Activated CD8-positive, alpha-beta memory T cell treated with anti-CD3 and anti-CD28 coated beads, Interleukin-2, amount 10 ng/mL, durations not matched to agents 7 days and 5 days (primary cell): ENCODE measurements around the gene CIAO2A. TPM values are rescaled to one million over a fixed set of nuclear protein-coding genes. Genes with fewer than 3 reads are reported as not detected.

ENCODE experiments used
- total RNA-seq, 2 experiments: library from RNA; stranded (reverse); gene quantifications; one replicate each; pipeline ENCODE4 v1.2.3, GENCODE V29; 2021

The CIAO2A gene
- total RNA-seq, 2 experiments from 2014 or later = 66.4 to 80.2 TPM

Other genes with a start within 250 kb of the CIAO2A start
- gene DAPK2, start 47.4 kb downstream of the CIAO2A start, total RNA-seq = 10 to 100 TPM; 14.1 to 15.0 TPM
- gene SNX1, start 2.1 kb upstream of the CIAO2A start, total RNA-seq = 100 to 1,000 TPM; 108 to 114 TPM
- under 1 TPM; 0.21 to 0.35 TPM for gene SNX22, start 57.9 kb upstream of the CIAO2A start, total RNA-seq
- gene PPIB, start 69.2 kb upstream of the CIAO2A start, total RNA-seq = 100 to 1,000 TPM; 308 to 386 TPM